GM18505 (cell line): ENCODE measurements around the gene DNAH11.

Experiments used
- ATAC-seq: cut with Tn5 transposase; IDR thresholded peaks from one replicate; pipeline ENCODE4 v1.9.1; 2021; ENCODE audit not compliant: unreplicated experiment
- POLR2A ChIP-seq: IDR thresholded peaks from 4 replicates; pipeline ENCODE4 v1.6.1; 2011; ENCODE audit warnings: borderline replicate concordance; ENCODE audit not compliant: insufficient read depth, insufficient read length; ENCODE audit errors: extremely low read depth

Gene DNAH11

DNA sequence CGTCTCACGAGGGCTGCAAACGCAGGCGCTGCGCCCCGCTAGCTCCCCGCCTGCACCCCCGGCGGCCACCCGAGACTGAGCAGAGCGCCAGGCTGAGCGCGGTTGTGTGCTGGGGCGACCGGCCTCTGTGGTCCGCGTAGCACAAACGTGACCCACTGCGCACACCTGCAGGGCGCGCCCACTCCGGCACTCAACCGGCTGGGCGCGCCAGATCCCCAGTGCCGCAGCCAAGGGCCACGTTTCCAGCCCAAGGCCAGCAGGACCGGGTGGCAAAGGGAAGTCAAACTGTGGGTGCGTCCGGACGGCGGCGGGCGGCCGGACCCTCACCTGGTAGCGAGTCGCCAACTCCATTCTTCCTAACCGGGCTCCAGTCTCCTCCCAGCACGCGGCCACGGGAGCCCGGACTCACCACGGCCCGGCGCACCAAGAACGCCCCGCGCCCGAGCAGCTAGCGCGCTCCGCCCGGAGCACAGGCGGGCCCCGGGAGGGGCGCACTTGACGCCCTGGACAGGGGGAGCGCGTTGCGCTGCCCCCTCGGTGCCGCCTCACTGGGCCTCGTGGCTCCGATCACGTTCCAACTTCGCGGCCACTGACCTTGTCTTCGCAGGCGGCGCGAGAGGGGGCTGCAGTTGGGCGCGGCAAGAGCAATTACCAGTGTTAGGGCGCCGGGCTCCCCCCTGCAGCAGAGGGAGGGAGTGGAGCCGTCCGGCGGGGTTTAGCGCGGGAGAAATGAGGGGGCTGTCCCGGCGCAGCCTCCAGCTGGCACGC lies 402.8 kb downstream of the DNAH11 start, which contains the start of gene CDCA7L:
CDCA7L (minus strand) TSS at position 446 of the 768 bp plus-strand sequence; CDS start at position 351, 95 bp downstream.
- peak; percentile 80 for ATAC-seq
- TF ChIP-seq POLR2A: peak; percentile 86

DNA sequence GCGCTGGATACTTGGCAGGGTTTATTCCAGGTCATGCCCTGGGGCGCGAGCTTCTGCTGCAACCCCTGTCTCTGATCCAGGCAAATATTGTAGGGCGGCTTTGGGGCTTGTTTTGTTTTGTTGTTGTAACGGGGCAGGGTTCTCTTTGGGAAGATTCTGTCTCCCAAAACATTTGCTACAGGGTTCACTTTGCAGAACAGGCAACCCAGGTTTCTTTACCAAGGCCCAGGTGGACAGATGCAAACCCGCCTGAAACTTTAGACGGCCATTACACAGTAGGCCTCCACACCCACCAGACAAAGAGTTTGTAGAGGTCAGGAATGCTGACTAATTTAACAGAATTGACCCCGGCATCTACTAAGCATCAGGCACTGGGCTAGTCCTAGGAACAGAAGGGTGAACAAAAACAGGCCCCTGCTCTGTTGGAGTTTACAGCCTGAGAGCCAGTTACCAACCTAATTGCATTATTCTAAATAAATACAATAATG lies 403.4 kb downstream of the DNAH11 start:
- ATAC-seq: no peak
- no peak for TF ChIP-seq POLR2A

DNA sequence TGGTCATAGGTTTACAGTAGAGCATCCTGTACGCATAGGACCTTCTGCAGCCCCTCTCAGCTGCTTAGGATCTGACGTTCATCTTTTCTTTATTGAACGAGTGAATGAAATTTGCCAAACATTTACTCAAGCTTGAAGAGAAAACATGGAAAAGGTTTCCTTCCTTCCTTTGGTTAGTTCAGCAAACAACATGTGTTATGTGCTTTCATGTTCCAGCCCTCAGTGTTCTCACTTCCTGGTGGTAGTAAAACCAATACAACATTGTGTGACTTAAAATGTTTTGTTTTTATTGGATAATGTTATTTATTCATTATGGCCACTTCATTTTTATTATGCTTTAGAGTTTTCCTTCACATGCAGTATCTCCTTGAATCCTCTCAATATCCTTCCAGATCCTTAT lies 404.2 kb downstream of the DNAH11 start:
- no peak for ATAC-seq
- TF ChIP-seq POLR2A: no peak

DNA sequence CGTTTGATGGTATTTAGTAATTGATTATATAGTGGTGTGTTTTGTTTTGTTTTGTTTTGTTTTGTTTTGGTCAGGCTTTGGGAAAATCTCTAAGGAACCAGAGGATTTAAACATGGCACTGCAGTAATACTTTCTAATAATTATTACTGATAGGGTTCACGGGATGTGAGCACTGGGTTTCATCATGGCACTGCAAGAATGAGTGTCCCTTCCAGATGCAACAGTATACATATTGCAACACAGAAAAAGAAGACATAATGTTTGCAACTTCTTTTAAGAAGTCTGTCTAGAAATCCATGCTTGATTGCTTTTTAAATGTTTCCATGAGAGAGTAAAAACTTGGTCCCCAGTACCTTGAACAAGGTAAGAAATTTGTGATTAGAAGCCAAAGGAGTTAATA lies 405.1 kb downstream of the DNAH11 start:
- ATAC-seq: no peak
- no peak for TF ChIP-seq POLR2A

DNA sequence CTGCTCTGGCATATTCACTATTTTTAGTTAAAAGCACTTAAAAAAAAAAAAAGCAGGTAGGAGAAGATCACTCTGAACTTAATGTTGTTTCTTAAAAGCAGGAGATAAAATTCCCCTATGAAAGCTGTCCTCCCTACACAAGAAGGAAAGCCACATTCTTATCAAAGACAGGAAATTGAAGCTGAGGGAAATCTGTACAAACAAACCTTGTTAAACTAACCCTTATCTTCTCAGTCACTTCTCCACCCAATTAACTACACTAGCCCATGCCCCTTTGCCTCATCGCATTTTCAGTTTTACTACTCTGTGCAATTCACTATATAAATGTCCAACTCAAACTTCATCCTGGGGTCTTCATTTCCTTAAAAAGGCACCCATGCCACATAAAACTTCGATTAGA lies 405.5 kb downstream of the DNAH11 start:
- TF ChIP-seq POLR2A: no peak
- no peak for ATAC-seq

GRCh38 chr7:21948887-21949540 lies 406.2 kb downstream of the DNAH11 start:
- no peak for ATAC-seq
- no peak for TF ChIP-seq POLR2A
